Right hindlimb (tissue), 1 donor: ENCODE results near the gene APOBEC3A.

Experiments used
- DNase-seq: peaks from one replicate; pipeline ENCODE4 v3.0.0-alpha.2; 2018

Gene APOBEC3A

GRCh38 chr22:38957046-38957770 lies at the start of gene APOBEC3A:
Gene APOBEC3A (plus strand): TSS chr22:38957609. CDS start chr22:38957692, 83 bp downstream.
- no peak for DNase-seq

- DNase-seq = no peak
Observed at GRCh38 chr22:38907767-38908166, 49.6 kb upstream of the APOBEC3A start.

- no peak for DNase-seq
Observed at GRCh38 chr22:38911434-38911833, 46.0 kb upstream of the APOBEC3A start.

GRCh38 chr22:38919631-38920190 lies 37.7 kb upstream of the APOBEC3A start:
- no peak for DNase-seq

- no peak for DNase-seq
Observed at GRCh38 chr22:38921120-38921519, 36.3 kb upstream of the APOBEC3A start.

GRCh38 chr22:38921806-38922205 lies 35.6 kb upstream of the APOBEC3A start:
- DNase-seq = no peak

- peak; percentile 91 for DNase-seq
Observed at GRCh38 chr22:38923463-38924346, 33.7 kb upstream of the APOBEC3A start.

GRCh38 chr22:38924347-38924952 lies 33.0 kb upstream of the APOBEC3A start:
- DNase-seq = peak; percentile 82

GRCh38 chr22:38925571-38926041 lies 31.8 kb upstream of the APOBEC3A start:
- DNase-seq = no peak

GRCh38 chr22:38927033-38927781 lies 30.2 kb upstream of the APOBEC3A start:
- DNase-seq = peak; percentile 70

- no peak for DNase-seq
Observed at GRCh38 chr22:38930512-38930911, 26.9 kb upstream of the APOBEC3A start.

GRCh38 chr22:38935023-38935422 lies 22.4 kb upstream of the APOBEC3A start:
- no peak for DNase-seq

- DNase-seq = no peak
Observed at GRCh38 chr22:38935616-38936015, 21.8 kb upstream of the APOBEC3A start.

- DNase-seq = no peak
Observed at GRCh38 chr22:38936562-38936961, 20.8 kb upstream of the APOBEC3A start.

- DNase-seq = no peak
Observed at GRCh38 chr22:38937036-38937435, 20.4 kb upstream of the APOBEC3A start.

- DNase-seq = no peak
Observed at GRCh38 chr22:38937541-38937940, 19.9 kb upstream of the APOBEC3A start.

GRCh38 chr22:38938221-38938620 lies 19.2 kb upstream of the APOBEC3A start:
- DNase-seq = no peak

GRCh38 chr22:38938925-38939324 lies 18.5 kb upstream of the APOBEC3A start:
- no peak for DNase-seq

GRCh38 chr22:38940811-38941384 lies 16.5 kb upstream of the APOBEC3A start:
- no peak for DNase-seq

GRCh38 chr22:38941488-38941987 lies 15.9 kb upstream of the APOBEC3A start:
- no peak for DNase-seq

GRCh38 chr22:38942702-38943101 lies 14.7 kb upstream of the APOBEC3A start:
- no peak for DNase-seq

GRCh38 chr22:38943201-38943600 lies 14.2 kb upstream of the APOBEC3A start:
- no peak for DNase-seq
